HG02759 (cell line): ENCODE data around the gene JUNB.
"Not testable (repeated sequence)": the region's sequence is repeated elsewhere in the genome, so short reads cannot be mapped to it uniquely, and the experiment has no call there.

Experiments
- ATAC-seq: cut with Tn5 transposase; IDR thresholded peaks from one replicate; pipeline ENCODE4 v1.9.1; 2021; ENCODE audit warnings: mild to moderate bottlenecking, moderate library complexity; ENCODE audit not compliant: unreplicated experiment

Gene JUNB

DNA sequence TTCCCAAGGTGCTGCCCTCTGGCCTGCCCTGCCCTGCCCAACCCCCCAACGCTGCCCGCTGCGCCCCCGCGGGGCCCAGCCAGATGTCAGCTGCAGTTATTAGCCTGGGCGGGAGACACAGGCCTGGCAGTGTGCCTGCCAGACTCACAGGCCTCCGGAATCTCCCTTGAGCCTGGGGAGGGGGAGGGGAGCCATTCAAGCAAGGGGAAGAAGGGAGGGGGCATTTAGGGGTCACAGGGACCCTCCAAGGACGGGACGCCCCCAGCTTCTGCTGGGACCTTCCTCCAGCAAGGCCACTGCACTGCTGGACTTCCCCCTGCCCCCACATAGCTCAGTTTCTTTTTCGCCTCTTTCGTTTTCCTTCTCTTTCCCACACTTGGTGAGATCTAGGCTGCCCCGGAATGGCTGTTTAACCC, 2.6 kb upstream of the JUNB start:
- no peak for ATAC-seq

DNA sequence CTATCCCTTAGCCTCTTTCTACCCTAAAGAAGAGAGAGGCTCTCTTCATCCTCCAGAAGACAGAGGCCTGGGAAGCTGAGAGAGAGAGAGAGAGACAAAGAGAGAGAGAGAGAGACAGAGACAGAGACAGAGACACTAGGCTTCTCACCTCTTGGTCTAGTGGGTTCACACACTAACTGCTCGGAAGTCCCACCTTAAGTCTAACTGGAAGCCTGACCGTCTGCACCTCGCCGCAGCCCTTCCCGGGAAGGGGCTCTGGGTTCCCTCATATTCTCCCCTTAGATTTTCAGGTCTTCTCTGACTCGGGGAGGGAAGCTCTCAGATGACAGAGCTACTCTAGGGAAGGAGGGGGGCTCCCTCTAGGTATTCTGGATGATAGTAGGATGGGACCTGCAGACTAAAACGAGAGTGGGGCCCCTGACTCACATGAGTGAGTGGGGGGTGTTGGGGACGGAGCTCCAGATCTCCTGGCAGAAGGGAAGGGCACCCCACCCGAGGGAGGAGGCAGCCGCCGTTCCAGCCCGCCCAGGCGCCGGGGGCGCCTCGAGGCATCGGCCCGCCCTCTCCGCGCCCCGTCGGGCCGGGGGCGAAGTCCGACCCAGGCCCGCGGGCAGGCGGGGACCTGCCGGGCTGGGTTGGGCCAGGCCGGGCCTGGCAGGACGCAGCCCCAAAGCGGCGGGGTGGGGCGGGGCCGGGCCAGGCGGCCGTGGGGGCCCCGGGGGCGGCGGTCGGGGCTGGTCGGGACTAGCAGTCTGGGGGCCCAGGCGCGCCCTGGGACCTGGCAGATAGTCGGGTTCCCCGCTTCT, 2.0 kb upstream of the JUNB start:
- no peak for ATAC-seq

DNA sequence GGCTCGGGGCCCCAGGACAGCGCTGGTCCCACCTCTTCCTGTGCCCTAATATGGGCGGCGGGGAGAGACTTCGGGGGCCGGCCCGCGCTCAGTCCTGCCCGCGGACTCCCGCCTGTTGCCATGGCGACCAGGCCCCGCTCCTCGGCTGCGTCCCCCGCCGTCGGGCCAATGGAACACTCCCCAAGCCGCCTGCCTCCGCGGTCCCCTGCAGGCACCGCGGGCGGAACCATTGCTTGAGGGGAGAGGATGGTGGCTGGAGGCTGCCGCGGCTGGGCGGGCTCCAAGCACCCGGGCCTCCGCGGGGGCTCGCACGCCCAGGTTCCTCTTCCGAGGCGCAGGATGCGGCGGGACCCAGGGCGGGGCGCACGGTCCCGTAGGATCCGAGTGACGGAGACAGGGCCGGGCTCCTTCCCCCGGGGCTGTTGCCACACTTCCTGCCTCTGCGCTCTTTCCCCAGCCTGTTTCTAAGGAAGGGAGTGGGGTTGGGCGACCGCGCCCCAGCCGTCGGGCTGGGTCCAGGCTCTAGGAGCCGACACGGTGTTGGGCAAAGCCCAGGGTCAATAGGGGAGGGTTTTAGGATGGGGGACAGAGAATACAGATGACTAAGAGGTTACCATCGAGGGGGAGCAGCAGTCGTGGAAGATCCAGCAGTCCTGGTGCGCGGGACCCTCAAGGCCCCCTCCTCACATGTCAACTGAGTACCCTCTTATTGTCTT, 1.2 kb upstream of the JUNB start:
- ATAC-seq, result peak; percentile 47

DNA sequence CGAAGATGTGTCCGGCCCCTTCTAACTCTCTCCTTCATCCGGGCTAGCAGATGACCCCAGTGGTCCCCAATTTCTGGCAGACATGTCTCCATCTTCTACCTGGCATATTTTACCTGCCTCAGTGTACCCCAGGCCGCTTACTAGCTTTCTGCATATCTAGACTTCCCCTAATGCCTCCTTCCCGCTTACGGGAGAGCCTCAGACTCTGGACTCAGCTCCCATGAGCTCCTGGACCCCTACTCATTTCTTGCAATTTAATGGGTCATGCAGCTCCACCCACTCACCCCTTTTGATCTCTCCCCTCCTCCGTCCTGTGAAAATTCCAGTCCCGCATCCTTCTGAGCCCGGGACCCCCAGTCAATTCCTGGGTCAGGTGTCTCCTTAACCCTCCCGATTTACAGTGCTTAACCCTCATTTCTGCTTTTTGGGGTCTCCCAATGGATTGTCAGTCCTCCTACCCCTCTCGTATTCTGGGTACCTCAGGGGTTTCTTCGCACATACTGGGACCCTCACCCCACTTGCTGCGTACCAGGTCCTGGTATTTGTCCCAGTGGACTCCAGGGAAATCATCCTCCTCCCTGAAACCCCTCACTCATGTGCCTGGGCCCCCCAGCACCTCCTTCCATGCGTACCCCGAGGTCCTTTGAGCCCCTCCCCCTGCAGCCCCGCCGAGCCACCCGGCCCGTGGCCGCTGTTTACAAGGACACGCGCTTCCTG, 500 bp upstream of the JUNB start:
- no peak for ATAC-seq

DNA sequence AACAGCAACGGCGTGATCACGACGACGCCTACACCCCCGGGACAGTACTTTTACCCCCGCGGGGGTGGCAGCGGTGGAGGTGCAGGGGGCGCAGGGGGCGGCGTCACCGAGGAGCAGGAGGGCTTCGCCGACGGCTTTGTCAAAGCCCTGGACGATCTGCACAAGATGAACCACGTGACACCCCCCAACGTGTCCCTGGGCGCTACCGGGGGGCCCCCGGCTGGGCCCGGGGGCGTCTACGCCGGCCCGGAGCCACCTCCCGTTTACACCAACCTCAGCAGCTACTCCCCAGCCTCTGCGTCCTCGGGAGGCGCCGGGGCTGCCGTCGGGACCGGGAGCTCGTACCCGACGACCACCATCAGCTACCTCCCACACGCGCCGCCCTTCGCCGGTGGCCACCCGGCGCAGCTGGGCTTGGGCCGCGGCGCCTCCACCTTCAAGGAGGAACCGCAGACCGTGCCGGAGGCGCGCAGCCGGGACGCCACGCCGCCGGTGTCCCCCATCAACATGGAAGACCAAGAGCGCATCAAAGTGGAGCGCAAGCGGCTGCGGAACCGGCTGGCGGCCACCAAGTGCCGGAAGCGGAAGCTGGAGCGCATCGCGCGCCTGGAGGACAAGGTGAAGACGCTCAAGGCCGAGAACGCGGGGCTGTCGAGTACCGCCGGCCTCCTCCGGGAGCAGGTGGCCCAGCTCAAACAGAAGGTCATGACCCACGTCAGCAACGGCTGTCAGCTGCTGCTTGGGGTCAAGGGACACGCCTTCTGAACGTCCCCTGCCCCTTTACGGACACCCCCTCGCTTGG, 966 bp downstream of the JUNB start:
- ATAC-seq, result no peak

DNA sequence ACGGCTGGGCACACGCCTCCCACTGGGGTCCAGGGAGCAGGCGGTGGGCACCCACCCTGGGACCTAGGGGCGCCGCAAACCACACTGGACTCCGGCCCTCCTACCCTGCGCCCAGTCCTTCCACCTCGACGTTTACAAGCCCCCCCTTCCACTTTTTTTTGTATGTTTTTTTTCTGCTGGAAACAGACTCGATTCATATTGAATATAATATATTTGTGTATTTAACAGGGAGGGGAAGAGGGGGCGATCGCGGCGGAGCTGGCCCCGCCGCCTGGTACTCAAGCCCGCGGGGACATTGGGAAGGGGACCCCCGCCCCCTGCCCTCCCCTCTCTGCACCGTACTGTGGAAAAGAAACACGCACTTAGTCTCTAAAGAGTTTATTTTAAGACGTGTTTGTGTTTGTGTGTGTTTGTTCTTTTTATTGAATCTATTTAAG, 1.6 kb downstream of the JUNB start:
- no peak for ATAC-seq

DNA sequence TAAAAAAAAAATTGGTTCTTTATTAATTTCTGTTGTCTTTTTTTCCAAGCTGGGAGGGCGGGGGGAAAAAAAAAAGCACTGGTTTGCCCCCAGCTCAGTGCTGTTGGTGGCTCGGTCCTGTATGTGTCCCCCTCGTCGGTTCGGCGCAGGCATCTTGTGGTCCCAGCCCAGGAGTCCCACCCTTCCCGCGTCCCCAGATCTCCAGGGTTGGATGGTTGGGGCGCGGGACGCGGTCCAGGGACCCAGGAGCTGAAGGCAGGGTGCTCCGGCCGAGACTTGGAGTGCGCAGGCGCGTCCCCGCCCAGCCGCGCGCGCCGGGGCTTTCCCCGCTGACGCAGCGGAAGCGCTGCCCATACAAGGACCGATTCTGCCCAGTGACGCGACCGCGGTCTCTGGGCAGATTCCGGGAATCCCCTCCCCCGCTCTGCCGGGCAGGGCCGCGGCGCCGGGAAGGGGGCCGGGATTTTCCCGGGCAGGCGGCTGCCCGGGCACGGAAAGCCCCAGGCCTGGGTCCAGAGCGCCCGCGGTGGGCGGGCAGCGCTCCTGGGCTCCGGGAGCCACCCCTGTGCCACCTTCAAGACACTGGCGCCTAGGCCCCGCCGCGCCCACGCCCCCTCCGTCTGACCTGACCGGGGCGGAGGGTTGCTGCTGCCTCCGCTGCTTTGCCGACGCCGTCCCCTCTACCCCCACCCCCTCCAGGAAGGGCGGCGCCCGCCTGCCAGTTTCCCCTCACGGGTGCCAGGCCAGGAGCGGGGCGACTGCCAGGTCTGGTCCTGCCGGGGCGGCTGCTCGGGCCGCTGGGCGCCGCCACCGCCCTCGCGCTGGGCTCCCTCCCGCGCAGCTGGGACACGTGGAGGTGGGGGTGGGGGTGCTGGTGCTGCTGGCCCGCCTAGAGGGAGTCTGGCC, 2.3 kb downstream of the JUNB start:
- ATAC-seq, result peak; percentile 34

DNA sequence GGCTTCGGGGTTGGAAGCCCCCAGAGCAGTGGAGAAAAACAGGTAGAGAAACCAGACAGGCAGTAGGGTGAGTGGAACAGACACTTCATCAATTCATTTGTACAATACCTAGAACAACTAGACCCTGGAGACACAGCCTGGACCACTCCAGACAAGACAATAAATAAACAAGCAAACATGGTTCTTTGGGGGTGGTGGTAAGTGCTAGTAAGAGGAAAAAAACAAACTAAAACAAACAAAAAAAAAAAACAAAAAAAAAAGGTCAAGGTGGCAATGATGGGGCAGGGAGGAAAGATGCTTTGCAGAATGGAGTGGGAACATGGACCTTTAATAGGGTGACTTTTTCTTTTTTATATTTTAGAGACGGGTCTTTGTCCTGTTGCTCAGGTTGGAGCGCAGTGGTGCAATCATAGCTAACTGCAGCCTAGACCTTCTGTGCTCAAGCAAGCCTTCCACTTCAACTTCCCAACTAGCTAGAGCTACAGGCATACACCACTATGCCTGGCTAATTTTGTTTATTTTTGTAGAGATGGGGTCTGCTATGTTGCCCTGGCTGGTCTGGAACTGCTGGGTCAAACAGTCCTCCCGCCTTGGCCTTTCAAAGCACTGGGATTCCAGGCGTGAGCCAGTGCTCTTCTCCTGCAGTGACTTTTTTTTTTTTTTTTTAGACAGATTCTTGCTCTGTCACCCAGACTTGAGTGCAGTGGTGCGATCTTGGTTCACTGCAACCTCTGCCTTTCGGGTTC, 3.1 kb downstream of the JUNB start:
- no peak for ATAC-seq

DNA sequence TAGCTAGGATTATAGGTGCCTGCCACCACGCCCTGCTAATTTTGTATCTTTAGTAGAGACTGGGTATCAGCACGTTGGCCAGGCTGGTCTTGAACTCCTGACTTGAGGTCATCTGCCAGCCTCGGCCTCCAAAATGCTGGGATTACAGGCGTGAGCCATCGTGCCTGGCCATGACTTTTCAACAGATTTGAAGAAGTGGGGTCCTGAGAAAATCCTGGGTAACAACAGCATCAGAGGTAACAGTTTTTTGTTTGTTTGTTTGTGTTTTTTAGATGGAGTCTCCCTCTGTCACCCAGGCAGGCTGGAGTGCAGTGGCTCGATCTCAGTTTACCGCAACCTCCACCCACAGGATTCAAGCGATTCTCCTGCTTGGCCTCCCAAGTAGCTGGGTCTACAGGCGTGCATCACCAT, 3.7 kb downstream of the JUNB start:
- no peak for ATAC-seq

DNA sequence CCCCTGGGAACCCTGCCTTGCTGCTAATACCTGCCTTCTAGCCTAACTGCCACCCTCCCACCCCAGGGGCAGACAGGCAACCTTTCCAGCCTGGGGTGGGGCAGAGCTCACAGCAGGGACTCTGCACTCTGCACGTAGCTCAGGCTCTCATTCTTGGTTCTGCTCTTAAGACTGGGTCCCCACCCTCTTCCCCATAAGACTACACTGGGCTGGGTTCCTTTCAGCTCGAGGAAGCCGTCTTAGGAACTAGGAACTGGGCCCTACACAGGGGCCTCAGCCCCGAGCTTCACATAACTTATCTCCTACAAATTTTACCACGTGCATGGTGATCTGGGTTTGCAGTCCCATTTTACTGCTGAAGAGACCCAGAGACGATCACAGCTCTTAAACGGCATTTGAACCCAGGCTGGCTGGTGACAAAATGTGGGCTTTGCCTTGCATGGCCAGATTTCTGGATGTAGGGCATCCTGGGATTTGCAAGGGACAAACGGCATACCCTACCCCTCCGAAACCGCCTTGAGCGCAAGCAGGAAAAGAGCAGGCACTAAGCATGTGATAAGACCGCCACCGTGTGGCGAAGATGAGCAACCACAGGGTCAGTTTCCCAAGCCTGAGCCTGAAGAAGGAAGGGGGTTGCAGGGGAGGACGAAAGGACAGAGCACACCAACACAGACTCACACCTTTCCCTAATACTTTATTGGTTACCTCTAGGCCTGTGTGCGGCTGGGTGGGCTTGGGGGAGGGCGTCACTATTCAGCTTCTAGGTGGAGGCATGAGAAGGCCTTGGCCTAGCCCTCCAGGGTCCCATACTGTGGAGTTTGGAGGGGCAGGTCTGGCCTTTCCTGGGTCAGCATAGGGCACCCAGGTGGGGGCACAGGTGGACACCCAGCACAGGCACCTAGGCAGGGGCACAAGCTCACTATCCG, 5.1 kb downstream of the JUNB start:
- no peak for ATAC-seq

DNA sequence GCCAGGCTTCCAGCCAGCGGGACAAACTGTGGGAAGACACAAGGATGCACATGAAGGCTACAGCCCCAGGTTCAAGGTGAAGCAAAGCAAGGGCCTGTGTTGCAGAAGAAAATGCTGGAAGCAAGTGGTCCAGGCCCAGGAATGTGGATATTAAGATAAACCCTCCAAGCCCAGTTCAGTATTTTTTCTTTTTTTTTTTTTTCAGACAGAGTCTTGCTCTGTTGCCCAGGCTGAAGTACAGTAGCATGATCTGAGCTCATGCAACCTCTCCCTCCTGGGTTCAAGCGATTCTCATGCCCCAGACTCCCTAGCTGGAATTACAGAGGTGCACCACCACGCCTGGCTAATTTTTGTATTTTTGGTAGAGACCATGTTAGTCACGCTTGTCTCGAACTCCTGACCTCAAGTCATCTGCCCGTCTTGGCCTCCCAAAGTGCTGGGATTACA, 5.9 kb downstream of the JUNB start:
- ATAC-seq, result no peak

DNA sequence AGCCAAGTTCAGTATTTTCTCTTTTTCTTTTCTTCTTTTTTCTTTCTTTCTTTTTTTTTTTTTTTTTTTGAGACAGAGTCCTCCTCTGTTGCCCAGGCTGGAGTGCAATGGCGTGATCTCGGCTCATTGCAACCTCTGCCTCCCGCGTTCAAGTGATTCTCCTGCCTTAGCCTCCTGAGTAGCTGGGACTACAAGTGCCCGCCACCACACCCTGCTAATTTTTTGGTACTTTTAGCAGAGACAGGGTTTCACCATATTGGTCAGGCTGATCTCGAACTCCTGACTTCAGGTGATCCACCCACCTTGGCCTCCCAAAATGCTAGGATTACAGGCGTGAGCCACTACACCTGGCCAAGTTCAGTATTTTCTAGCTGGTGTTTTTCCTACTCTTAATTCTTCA, 6.3 kb downstream of the JUNB start:
- not testable (repeated sequence) for ATAC-seq

DNA sequence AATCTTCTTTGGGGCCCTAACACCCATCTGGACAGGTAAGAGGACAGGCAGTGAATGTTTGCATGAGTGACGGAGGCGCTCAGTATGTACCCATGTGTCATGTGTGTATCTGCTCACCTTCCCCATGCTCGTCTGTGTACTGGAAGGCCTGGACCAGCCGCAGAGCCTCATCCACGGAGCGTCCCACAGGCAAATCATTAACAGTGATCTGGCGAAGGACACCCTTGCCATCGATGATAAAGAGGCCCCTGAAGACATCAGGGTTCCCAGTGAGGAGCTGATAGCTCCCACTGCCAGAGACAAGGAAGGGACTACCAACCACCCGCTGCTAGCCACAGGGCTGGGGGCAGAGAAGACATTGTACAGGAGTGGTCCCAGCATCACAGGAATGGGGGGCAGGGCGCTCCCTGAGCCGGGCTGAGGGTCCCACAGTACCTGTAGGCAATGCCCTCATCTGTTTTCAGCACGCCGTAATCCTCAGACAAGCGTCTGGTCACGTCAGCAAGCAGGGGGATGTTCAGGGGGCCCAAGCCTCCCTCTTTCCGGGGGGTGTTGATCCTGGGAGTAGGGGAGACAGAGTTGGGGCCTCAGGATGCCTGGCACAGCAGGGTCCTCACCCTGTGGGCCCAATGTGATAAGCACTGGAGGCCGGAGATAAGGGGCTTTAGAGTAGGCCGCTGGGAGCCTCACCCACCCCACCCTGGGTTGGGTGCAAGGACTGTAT, 8.6 kb downstream of the JUNB start:
- ATAC-seq, result no peak

DNA sequence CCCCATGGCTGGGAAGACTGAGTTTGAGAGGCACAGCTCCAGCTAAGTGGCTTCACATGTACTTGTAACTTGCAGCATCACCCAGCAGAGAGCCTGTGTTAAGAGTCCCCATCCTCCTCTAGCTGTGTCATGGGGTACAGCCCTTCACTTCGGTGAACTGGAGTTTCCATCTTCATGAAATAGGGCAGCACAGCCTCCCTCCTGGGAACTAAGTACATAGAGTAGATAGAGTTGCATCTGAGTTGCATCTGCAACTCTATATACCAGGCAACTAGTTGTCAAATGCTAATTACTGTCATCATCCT, 9.1 kb downstream of the JUNB start:
- ATAC-seq, result no peak

DNA sequence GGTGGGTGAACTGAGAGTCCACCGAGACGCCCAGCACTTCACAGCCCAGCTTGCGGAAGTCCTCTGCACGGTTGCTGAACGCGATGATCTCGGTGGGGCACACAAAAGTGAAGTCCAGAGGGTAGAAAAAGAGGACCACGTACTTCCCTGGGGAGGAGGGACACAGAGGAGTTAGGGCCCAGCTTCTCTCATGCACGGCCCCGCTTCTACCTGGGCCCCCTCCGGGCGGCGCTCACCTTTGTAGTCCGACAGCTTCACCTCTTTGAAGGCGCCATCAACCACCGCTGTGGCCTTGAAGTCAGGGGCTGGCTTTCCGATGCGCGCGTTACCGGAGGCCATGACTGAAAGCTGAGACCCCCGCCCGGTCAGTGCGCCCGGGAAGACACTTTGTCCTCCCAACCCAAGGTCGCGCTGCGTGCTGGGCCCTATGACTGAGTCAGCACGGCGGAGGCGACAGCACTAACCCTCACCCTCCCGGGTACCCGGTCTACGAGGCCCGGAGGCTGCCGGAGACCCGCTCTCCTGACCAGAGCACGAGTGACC, 9.7 kb downstream of the JUNB start:
- no peak for ATAC-seq

DNA sequence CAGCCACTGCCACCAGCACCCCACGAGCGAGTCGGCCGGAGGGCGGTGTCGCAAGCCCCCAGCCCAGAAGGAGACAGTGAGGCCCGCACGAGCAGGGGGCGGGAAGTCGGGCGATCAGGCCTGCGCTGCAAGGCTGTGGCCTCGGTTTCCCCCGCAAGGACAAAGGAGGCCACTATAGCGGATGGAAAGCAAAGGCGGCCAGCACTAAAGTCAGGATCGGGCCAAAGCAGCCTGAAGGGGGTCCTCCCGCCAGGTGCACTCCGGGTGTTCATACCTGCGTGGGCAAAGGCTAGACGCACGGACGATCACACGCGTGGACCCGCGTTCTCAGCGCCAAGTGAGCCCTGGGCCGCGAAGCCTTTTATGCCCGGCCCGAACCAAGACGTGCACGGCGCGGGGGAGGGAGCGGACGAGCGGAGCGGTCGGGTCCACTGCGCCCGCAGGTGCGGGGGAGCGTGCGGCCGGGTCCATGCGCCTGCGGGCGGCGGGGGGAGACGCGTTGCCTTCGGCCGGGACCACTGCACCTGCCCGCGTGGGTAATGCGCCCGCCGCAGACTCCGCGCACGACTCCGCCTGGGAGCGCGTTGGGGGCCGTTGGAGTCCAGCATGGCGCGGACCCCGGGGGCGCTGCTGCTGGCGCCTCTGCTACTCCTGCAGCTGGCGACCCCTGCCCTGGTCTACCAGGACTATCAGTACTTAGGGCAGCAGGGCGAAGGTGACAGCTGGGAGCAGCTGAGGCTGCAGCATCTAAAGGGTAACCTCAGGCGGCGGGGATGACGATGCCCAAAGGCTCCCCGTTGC, 10.4 kb downstream of the JUNB start, which contains the start of the genes PRDX2 and THSD8:
PRDX2 (minus strand) TSS at position 335 of the 801 bp plus-strand sequence. CDS start 539 bp downstream, outside the sequence.
THSD8 (plus strand) TSS at position 604 of the 801 bp plus-strand sequence; CDS start at position 607, 3 bp downstream.
- ATAC-seq, result no peak
